GM18870 (cell line): ENCODE data around the gene ATAD3A.

Source experiments
- ATAC-seq: cut with Tn5 transposase; IDR thresholded peaks from one replicate; pipeline ENCODE4 v1.9.1; 2021; ENCODE audit warnings: moderate library complexity; ENCODE audit not compliant: unreplicated experiment

ATAD3A gene

GRCh38 chr1:1538334-1538733 lies 26.4 kb downstream of the ATAD3A start:
- no peak for ATAC-seq

DNA sequence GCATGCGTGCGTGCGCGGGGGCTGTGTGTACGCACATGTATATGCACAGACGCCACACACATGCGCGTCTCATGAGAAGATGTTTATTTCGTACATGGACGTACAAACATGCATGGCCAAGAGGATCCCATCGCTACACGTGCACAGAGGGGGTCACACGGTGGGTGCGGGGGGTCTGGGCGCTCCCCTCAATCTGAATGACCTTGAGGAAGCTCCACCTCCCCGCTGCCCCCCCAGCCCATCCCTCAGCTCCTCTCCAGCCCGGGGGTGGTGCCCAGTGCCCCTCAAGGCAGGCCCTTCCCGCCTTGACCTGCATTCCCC lies 27.0 kb downstream of the ATAD3A start:
- ATAC-seq: no peak

GRCh38 chr1:1539310-1540089 lies 27.5 kb downstream of the ATAD3A start:
- no peak for ATAC-seq

- ATAC-seq: no peak
Observed at GRCh38 chr1:1540090-1540817, 28.3 kb downstream of the ATAD3A start, which contains the start of gene TMEM240. Gene TMEM240, minus strand, starts transcription at chr1:1540624. Its CDS starts 278 bp downstream, at chr1:1540346.

- ATAC-seq: no peak
Observed at GRCh38 chr1:1540818-1541628, 29.1 kb downstream of the ATAD3A start.

DNA sequence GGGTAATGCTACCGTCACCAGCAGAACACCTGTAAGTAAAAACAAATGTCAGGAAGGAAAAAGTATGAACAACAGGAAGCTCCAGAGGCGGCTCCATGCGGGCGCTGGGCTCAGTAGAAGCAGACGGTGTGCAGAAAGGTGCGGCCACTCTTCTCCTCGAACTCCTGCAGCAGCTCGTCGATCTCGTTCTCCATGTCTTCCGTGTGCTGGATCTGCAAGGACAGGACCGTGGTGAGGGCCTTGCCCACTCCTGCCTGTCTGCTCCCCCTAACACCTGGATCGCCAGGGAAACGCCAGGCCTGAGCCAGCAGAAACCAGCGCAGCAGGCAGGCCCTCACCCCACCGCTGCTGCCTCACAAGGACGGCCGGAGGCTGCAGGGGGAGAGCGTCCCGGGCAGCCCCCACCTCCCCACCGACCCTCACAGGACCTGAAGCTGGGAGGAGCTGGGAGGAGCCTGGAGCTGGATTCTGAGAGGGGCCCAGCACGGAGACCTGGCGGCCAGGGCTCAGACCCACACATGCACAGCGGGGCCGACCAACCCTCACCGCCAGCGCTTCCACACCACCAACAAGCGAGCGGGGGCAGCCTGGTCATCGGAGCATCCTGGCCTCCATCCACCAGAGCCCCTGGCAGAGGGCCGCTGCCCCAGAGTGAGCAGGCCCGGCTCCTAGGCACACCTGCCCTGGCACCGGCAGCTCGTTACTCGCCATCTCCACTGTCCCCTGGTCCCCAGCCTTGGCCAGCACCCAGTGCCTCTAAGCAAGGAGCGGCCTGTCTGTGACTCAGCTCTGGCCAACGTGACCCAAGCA lies 30.2 kb downstream of the ATAD3A start:
- no peak for ATAC-seq

- ATAC-seq: no peak
Observed at GRCh38 chr1:1542766-1543705, 31.1 kb downstream of the ATAD3A start.

- ATAC-seq: no peak
Observed at GRCh38 chr1:1543706-1544099, 31.7 kb downstream of the ATAD3A start.

GRCh38 chr1:1544544-1544943 lies 32.6 kb downstream of the ATAD3A start:
- no peak for ATAC-seq

DNA sequence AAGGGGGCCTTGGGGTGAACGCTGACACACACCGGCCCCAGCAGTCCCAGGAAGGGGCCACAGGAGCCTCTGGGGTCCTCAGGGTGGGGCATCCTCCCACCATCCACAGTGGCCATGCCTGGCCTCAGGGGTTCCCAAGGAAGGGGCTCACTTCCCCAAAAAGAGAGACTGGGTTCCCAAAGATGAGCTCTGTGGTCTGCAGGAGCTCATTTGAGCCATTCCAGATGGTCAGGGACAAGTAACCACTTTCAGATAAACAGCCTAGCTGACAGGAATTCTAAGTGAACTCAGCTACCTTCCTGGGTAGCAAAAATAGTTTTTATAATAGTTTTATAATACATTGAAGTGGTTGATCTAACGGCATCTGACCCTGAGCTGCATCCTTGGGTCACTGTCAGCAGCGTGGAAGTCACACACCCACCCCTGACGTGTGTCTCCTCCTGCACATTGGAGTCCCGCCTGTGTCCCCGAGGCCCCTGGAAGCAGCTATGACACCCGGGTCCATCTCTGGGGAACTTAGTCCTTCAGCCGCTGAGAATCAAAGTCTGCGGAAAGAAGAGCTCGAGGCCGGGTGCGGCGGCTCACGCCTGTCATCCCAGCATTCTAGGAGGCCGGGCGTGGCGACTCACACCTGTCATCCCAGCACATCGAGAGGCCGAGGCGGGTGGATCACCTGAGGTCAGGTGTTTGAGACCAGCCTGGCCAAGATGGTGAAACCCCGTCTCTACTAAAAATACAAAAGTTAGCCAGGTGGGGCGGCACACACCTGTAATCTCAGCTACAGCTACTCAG lies 34.2 kb downstream of the ATAD3A start:
- no peak for ATAC-seq

- no peak for ATAC-seq
Observed at GRCh38 chr1:1547011-1547410, 35.0 kb downstream of the ATAD3A start.

GRCh38 chr1:1547476-1547875 lies 35.5 kb downstream of the ATAD3A start:
- ATAC-seq: no peak

DNA sequence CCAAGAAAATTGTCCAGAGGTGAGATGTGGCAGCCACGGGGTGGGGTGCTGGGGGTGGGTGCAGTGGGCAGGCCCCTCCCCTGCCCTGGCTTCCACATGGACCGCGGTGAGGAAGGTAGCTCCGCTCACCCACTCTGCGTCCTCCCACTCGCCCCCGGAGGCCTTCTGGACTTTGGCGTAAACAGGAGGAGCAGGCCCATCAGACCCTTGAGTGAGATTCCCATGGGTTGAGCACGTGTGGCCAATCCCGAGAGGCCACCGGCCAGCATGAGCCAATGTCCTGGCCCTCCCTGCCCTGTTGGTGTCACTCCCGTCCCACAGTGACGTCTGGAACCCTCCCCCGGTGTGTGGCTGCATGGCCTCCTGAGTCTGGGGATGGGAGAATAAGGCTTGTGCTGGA lies 36.6 kb downstream of the ATAD3A start:
- ATAC-seq: no peak

DNA sequence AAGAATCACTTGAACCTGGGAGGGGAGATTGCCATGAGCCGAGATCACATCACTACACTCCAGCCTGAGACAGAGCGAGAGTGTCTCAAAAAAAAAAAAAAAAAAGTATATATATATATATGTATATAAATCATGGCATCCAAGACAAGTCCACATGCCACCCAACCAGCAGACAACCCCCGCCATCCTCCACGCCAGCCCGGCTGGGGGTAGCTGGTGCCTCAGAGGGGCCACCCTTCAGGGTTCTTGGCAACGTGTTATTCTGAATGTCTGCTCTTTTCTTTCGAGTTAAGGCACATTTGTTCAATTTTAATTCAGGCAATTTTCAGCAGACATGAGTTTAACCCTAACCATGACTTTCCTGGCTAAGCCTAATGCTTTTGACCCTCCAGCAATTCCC lies 38.1 kb downstream of the ATAD3A start:
- no peak for ATAC-seq

GRCh38 chr1:1550591-1551432 lies 38.9 kb downstream of the ATAD3A start:
- no peak for ATAC-seq

DNA sequence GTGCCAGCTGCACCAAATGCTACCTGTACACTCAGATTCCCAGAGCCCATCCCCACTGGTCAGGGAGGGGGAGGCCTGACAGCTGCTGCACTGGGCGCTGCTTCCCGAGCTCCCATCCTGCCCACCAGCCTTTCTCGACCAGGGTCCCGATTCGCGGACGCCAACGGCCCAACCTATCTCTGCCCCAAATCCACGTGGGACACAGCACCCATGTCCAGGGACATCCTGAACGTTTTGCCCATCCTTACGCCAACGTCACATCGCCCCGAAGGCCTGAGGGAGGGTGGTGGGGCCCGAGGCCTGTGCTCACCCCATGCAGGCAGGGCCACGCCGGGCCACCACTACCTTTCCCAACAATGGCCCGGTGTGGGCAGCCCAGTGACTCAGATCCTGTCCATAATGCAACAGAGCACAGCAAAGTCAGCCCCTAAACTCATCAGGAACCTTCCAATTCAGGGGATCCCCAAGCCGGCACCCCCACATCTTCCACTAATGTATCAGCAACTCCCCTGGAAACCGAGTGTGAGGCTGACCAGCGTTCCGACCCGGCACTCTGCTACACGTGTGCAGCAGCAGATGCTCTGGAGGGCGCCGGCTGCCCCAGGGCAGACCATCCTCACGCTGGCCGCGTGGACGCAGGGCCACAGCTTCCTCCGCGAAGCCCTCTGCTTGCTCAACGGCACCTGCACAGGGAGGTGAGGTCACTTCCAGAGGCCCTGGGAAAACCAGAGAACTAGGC lies 39.7 kb downstream of the ATAD3A start:
- no peak for ATAC-seq

- no peak for ATAC-seq
Observed at GRCh38 chr1:1552263-1552639, 40.3 kb downstream of the ATAD3A start.
